ENCODE data around the gene AVPR1A.

AVPR1A gene

DNA sequence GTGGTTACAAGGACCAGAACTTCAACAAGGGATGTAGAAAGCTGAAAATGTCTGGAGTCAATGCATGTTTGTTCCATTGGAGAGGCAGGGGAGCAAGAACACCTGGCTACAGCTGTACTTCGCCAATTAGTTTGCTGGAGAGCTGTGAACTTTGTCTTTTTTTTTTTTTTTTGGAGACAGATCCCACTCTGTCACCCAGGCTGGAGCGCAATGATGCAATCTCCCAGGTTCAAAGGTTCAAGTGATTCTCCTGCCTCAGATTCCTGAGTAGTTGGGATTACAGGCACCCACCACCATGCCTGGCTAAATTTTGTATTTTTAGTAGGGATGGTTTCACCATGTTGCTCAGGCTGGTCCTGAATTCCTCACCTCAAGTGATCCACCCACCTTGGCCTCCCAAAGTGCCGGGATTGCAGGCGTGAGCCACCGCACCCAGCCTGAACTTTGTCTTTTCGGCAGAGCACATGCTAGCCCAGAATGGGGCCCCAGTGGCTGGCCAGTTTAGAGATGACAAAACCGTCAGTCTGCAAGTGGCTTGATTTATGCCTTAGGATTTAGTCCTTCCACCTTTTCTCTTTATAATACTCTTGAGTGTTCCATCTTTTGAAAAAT, 55.5 kb downstream of the AVPR1A start:
- TF ChIP-seq, protein P1, sequence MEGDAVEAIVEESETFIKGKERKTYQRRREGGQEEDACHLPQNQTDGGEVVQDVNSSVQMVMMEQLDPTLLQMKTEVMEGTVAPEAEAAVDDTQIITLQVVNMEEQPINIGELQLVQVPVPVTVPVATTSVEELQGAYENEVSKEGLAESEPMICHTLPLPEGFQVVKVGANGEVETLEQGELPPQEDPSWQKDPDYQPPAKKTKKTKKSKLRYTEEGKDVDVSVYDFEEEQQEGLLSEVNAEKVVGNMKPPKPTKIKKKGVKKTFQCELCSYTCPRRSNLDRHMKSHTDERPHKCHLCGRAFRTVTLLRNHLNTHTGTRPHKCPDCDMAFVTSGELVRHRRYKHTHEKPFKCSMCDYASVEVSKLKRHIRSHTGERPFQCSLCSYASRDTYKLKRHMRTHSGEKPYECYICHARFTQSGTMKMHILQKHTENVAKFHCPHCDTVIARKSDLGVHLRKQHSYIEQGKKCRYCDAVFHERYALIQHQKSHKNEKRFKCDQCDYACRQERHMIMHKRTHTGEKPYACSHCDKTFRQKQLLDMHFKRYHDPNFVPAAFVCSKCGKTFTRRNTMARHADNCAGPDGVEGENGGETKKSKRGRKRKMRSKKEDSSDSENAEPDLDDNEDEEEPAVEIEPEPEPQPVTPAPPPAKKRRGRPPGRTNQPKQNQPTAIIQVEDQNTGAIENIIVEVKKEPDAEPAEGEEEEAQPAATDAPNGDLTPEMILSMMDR (IDR thresholded peaks at IDR 0.05; ENCODE audit: borderline replicate concordance, insufficient read depth, low read depth, low read length), result no peak
- no peak overlapping the region for H3K4me3 ChIP-seq (ENCODE audit: low read depth, low read length)

DNA sequence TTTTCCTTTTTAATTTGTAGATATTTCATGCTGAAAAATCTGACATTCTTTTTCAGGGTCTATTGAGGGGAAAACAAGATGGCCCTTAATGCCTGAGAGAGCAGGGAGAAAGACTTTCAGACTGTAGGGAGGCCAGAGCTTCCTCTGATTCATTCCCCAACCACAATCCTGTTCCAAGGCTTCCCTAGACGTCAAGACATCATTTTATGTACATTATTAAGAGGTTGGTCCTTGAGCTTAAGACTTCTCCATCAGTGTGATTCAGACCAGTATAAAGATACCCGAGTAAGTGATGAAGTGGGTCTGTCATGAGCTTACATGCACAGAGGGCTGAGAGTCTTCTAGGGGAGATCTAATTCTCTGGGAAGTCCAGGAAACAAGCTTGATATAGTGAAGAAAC, 57.3 kb downstream of the AVPR1A start:
- TF ChIP-seq, protein P1 (IDR thresholded peaks at IDR 0.05; ENCODE audit: borderline replicate concordance, insufficient read depth, low read depth, low read length), result no peak

GRCh38 chr12:63093084-63093483, 57.9 kb downstream of the AVPR1A start:
- no peak overlapping the region for H3K4me3 ChIP-seq (ENCODE audit: low read depth, low read length)
- TF ChIP-seq, protein P1 (IDR thresholded peaks at IDR 0.05; ENCODE audit: borderline replicate concordance, insufficient read depth, low read depth, low read length), result no peak

More for the DNA sequence above, 57.3 kb downstream of the AVPR1A start:
- H3K4me3 ChIP-seq (ENCODE audit: low read depth, low read length), result no peak overlapping the region
